Bronchus fibroblast of lung (primary cell): ENCODE results near the gene DOP1A. TPM values are rescaled to one million over a fixed set of nuclear protein-coding genes. Genes with fewer than 3 reads are reported as not detected.

Experiments
- total RNA-seq: library from RNA; depleted of rRNA; stranded (reverse); fragments of >200 nt; gene quantifications from 2 replicates; pipeline ENCODE4 v1.2.3, GENCODE V29; 2015

Gene DOP1A, protein sequence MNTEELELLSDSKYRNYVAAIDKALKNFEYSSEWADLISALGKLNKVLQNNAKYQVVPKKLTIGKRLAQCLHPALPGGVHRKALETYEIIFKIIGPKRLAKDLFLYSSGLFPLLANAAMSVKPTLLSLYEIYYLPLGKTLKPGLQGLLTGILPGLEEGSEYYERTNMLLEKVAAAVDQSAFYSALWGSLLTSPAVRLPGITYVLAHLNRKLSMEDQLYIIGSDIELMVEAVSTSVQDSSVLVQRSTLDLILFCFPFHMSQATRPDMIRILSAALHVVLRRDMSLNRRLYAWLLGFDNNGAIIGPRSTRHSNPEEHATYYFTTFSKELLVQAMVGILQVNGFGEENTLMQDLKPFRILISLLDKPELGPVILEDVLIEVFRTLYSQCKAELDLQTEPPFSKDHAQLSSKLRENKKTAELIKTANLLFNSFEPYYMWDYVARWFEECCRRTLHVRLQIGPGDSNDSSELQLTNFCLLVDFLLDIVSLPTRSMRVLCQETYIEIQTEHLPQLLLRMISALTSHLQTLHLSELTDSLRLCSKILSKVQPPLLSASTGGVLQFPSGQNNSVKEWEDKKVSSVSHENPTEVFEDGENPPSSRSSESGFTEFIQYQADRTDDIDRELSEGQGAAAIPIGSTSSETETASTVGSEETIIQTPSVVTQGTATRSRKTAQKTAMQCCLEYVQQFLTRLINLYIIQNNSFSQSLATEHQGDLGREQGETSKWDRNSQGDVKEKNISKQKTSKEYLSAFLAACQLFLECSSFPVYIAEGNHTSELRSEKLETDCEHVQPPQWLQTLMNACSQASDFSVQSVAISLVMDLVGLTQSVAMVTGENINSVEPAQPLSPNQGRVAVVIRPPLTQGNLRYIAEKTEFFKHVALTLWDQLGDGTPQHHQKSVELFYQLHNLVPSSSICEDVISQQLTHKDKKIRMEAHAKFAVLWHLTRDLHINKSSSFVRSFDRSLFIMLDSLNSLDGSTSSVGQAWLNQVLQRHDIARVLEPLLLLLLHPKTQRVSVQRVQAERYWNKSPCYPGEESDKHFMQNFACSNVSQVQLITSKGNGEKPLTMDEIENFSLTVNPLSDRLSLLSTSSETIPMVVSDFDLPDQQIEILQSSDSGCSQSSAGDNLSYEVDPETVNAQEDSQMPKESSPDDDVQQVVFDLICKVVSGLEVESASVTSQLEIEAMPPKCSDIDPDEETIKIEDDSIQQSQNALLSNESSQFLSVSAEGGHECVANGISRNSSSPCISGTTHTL (N-terminal part only)
- total RNA-seq = 3.3 and 7.2 TPM in 2 replicates

GRCh38 chr6:83067448-83068439, at the start of gene DOP1A:
DOP1A (plus strand) TSS chr6:83067671; CDS start chr6:83096978, 29,307 bp downstream.

DNA sequence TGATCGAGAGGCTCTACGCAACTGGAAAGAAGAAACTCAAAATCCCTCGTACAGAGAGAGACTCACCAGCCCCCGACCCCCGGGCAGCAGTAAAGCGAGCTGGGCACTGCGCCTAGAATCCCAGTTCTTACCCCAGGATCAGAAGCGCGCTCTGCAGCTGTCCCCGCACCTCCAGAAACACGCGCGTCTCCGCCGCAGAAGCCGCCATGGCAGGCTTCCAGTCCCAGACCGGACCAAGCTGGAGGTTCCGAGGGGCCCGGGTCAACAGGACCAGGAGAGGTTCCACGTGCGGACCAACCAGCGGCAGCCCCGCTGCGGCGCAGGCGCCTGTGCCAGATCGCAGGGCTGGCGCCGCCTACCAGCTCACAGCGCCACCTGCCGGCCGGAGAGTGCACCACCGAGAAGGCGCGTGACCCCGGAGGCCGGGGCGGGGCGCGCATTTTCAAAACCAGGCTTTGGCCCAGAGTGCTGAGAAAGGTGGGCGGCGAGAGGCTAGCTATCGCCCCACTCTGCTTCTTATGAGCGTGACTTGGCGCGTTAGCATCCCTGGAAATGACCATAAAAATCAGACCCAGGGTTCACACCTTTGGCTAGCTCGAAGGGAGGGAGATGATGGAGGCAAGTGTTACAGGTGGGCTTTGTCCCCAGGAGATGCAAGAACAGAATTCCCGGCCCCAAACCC, 1.8 kb upstream of the DOP1A start, which contains the start of gene UBE3D:
TSS of gene UBE3D (minus strand) at position 331 of the 682 bp plus-strand sequence. CDS start at position 208, 123 bp downstream.

GRCh38 chr6:83192871-83193746, 125.6 kb downstream of the DOP1A start, which contains the start of the genes PGM3 and RWDD2A:
PGM3 (minus strand) TSS chr6:83193265; CDS start chr6:83191012, 2,253 bp downstream.
RWDD2A (plus strand) TSS chr6:83193357; CDS start chr6:83194452, 1,095 bp downstream.

Other genes with a start within 250 kb of the DOP1A start
- gene UBE3D, start 1.8 kb upstream of the DOP1A start, total RNA-seq = 2.5 and 3.7 TPM in 2 replicates
- 56.8 and 60.9 TPM in 2 replicates for gene PGM3, start 125.6 kb downstream of the DOP1A start, total RNA-seq
- 1.5 and 1.6 TPM in 2 replicates for gene RWDD2A, start 125.7 kb downstream of the DOP1A start, total RNA-seq